B cell (primary cell): ENCODE results near the gene AOAH. TPM values are rescaled to one million over a fixed set of nuclear protein-coding genes. Genes with fewer than 3 reads are reported as not detected.

ENCODE experiments used
- ATAC-seq: fragments of 200-7000 bp; cut with Tn5 transposase; one replicate; pipeline ENCODE4 v1.10.0; 2021; ENCODE audit warnings: low read depth, mild to moderate bottlenecking, moderate number of reproducible peaks, moderate library complexity
- CTCF ChIA-PET: fragments of 350-600 bp; sonication (Branson Sonifier 250); formaldehyde crosslinking; loops from one replicate; lab custom pipeline; 2021; ENCODE audit warnings: antibody characterized with exemption, inconsistent platforms; lab: Charles Lee
- POLR2A ChIA-PET: fragments of 350-600 bp; sonication (Branson Sonifier 250); formaldehyde crosslinking; loops from one replicate; lab custom pipeline; 2021; ENCODE audit warnings: antibody characterized with exemption; lab: Charles Lee
- DNase-seq: peaks from one replicate; pipeline ENCODE4 v3.0.0; 2013
- H2AFZ ChIP-seq: 2 replicates; pipeline ENCODE4 v1.6.1; 2012; ENCODE audit warnings: mild to moderate bottlenecking, low read depth, low read length; ENCODE audit not compliant: insufficient read depth, poor library complexity, severe bottlenecking
- H3K27ac ChIP-seq, 2 donors: 1 replicate in 1 of 2; 2 replicates in 1 of 2; pipeline ENCODE4 v1.5.1; 2012 to 2013; ENCODE audit warnings: low read length in 2 of 2, mild to moderate bottlenecking in 2 of 2, moderate library complexity in 1 of 2
- H3K27me3 ChIP-seq, 4 experiments: fragments of 200-600 bp in 1 of 4; sonication (generic) in 1 of 4; replicated peaks in 1 of 4; 1 replicate in 2 of 4; 2 replicates in 2 of 4; pipeline versions ENCODE4 v1.6.1 to v1.7.0; 2013 to 2016; ENCODE audit warnings: low read length in 3 of 4, mild to moderate bottlenecking in 2 of 4, mixed read lengths in 1 of 4, moderate library complexity in 1 of 4; ENCODE audit not compliant: insufficient read depth in 4 of 4, control insufficient read depth in 3 of 4; ENCODE audit errors: control extremely low read depth in 1 of 4
- H3K36me3 ChIP-seq, 2 experiments: replicated peaks in 1 of 2; 1 replicate in 1 of 2; 2 replicates in 1 of 2; pipeline versions ENCODE4 v1.6.1 to v1.7.1; 2013; ENCODE audit warnings: low read length in 1 of 2; ENCODE audit not compliant: insufficient read depth in 2 of 2, control insufficient read depth in 1 of 2; ENCODE audit errors: control extremely low read depth in 1 of 2, extremely low read depth in 1 of 2
- H3K4me1 ChIP-seq, 2 donors: fragments of 200-600 bp in 1 of 2; sonication (generic) in 1 of 2; 1 replicate in 1 of 2; 2 replicates in 1 of 2; pipeline versions ENCODE4 v1.5.1 to v1.6.1; 2013 to 2017; ENCODE audit warnings: low read length in 2 of 2; ENCODE audit not compliant: control insufficient read depth in 2 of 2, insufficient read depth in 2 of 2
- H3K4me2 ChIP-seq: replicated peaks from 2 replicates; pipeline ENCODE3; 2012; ENCODE audit warnings: mild to moderate bottlenecking, low read depth, low read length; ENCODE audit not compliant: poor library complexity, severe bottlenecking
- H3K4me3 ChIP-seq, 5 experiments: fragments of 200-600 bp in 1 of 5; sonication (generic) in 1 of 5; 1 replicate in 3 of 5; 2 replicates in 2 of 5; pipeline versions ENCODE4 v1.5.1 to v1.7.0; 2011 to 2016; ENCODE audit warnings: low read length in 4 of 5, mild to moderate bottlenecking in 4 of 5, low read depth in 2 of 5, control low read depth in 1 of 5, moderate library complexity in 1 of 5; ENCODE audit not compliant: insufficient read depth in 1 of 5; ENCODE audit errors: control extremely low read depth in 1 of 5, extremely low read depth in 1 of 5
- H3K79me2 ChIP-seq: fragments of 200-600 bp; sonication (generic); one replicate; pipeline ENCODE4 v1.6.0; 2016; ENCODE audit warnings: low read length; ENCODE audit not compliant: control insufficient read depth, insufficient read depth
- H3K9ac ChIP-seq: fragments of 200-600 bp; sonication (generic); 2 replicates; pipeline ENCODE4 v1.6.1; 2017; ENCODE audit warnings: mild to moderate bottlenecking, low read length, moderate library complexity
- H3K9me3 ChIP-seq, 3 donors: one replicate each; pipeline versions ENCODE4 v1.6.1 to v1.7.1; 2013; ENCODE audit warnings: low read length in 2 of 3; ENCODE audit not compliant: control insufficient read depth in 2 of 3, insufficient read depth in 1 of 3; ENCODE audit errors: control extremely low read depth in 1 of 3
- H4K20me1 ChIP-seq: 2 replicates; pipeline ENCODE4 v1.6.0; 2012; ENCODE audit warnings: mild to moderate bottlenecking, low read length; ENCODE audit not compliant: insufficient read depth, control insufficient read depth, poor library complexity, severe bottlenecking
- H3K27ac Mint-ChIP-seq: one replicate; pipeline ENCODE4 v1.8.0; 2021; ENCODE audit warnings: mixed read lengths
- H3K27me3 Mint-ChIP-seq: one replicate; pipeline ENCODE4 v1.8.0; 2021; ENCODE audit warnings: mixed read lengths
- H3K4me1 Mint-ChIP-seq: one replicate; pipeline ENCODE4 v1.8.0; 2021; ENCODE audit warnings: mixed read lengths
- H3K4me3 Mint-ChIP-seq: one replicate; pipeline ENCODE4 v1.8.0; 2021; ENCODE audit warnings: mixed read lengths
- H3K9me3 Mint-ChIP-seq: one replicate; pipeline ENCODE4 v1.8.0; 2022; ENCODE audit warnings: mixed read lengths; ENCODE audit not compliant: insufficient read depth
- CTCF ChIP-seq: fragments of 200-600 bp; IDR thresholded peaks from one replicate; pipeline ENCODE4 v1.8.0; 2022; ENCODE audit warnings: antibody characterized with exemption, mild to moderate bottlenecking
- EZH2 ChIP-seq: IDR thresholded peaks from 2 replicates; pipeline ENCODE4 v1.6.1; 2012; ENCODE audit warnings: borderline replicate concordance, low read depth, mild to moderate bottlenecking, moderate library complexity, low read length; ENCODE audit not compliant: insufficient read depth, poor library complexity, severe bottlenecking
- WGBS: methylation state at CpG from one replicate; pipeline ENCODE4 v1.1.5; 2013; ENCODE audit warnings: missing lambda C conversion rate; ENCODE audit not compliant: insufficient coverage; 5-methylcytosine and 5-hydroxymethylcytosine counted together
- intact Hi-C: fragments of 100-400 bp; cut with micrococcal nuclease; formaldehyde crosslinking; loops from one replicate; pipeline ENCODE4 v1.10.0; 2022
- polyA plus RNA-seq: library from polyadenylated mRNA; depleted of rRNA; stranded (reverse); fragments of >200 nt; gene quantifications from 2 replicates; pipeline ENCODE4 v1.2.3, GENCODE V29; 2012
- total RNA-seq, 2 donors: library from RNA; stranded (reverse); fragments of 120-200 nt in 1 of 2; gene quantifications; 1 replicate in 1 of 2; 2 replicates in 1 of 2; pipeline versions ENCODE4 v1.2.3 to v1.2.4, GENCODE V29; 2013 to 2022

Gene AOAH
- total and polyA plus RNA-seq, 2 donors (not counting 1 experiment from before 2014, with no cell fraction given): 2.6 to 5.0 TPM

DNA sequence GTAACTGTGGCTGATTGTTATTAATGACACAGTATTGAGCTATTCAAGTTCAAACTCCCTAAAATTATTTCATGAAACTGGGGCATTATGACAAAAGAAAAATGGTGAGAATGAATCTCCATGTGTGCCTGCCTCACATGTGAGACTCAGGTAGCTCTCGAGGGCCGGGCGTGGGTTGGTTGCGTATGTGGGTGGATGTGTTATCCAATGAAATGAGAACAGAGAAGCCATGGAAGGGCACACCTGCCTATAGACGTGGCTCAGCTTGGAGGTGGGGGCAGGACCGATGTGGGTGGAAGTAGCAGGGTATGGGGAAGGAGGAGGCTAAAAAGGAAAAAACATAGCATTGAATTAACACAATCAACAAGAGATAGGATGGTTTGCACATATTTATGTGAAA is 96.5 kb downstream of the AOAH start:
- no peak overlapping the region for H3K9ac ChIP-seq
- H3K36me3 ChIP-seq: no peaks in the 10 kb centered on the region
- H3K27me3 ChIP-seq: no peaks in the 10 kb centered on the region
- TF ChIP-seq EZH2 (no peak), CTCF (no peak)
- DNase-seq: no peak
- ATAC-seq: no peak
- H3K27ac ChIP-seq: no peak overlapping the region
- Mint-ChIP-seq H3K9me3 (no peaks in the 10 kb centered on the region), H3K27ac (no peak overlapping the region), H3K27me3 (no peaks in the 10 kb centered on the region), H3K4me3 (no peak overlapping the region), H3K4me1 (peaks cover 27% of the 10 kb centered on the region)
- H3K4me3 ChIP-seq: no peak overlapping the region
- H3K79me2 ChIP-seq: no peaks in the 10 kb centered on the region
- no peak overlapping the region for H3K4me2 ChIP-seq
- intact Hi-C loops: no loop called here
- ChIA-PET POLR2A (interaction anchor here (0.6 to 0.7 kb wide), 2 partner anchors 209 to 1556 kb away, joined by 3 read pairs; no protein-coding TSS in a partner anchor), CTCF (no interaction called here)
- peaks cover 21 to 26% of the 10 kb centered on the region in 2 donors for H3K4me1 ChIP-seq
- H4K20me1 ChIP-seq: no peaks in the 10 kb centered on the region
- no peak overlapping the region for H2AFZ ChIP-seq
- WGBS: 96% methylated on average over 5 of the region's 6 CpGs
- H3K9me3 ChIP-seq: no peaks in the 10 kb centered on the region

- H3K4me3 ChIP-seq: no peak overlapping the region
- H3K9ac ChIP-seq: no peak overlapping the region
- TF ChIP-seq EZH2 (no peak), CTCF (no peak)
- no peaks in the 10 kb centered on the region for H3K79me2 ChIP-seq
- ChIA-PET POLR2A (no interaction called here), CTCF (no interaction called here)
- H3K9me3 ChIP-seq: no peaks in the 10 kb centered on the region
- no peak overlapping the region for H3K27ac ChIP-seq
- no peak overlapping the region for H2AFZ ChIP-seq
- no peak overlapping the region for H3K4me2 ChIP-seq
- ATAC-seq: no peak
- H3K27ac Mint-ChIP-seq: no peak overlapping the region
- H3K4me1 ChIP-seq: peaks cover 32 to 36% of the 10 kb centered on the region in 2 donors
- H3K27me3 ChIP-seq: no peaks in the 10 kb centered on the region
- no peaks in the 10 kb centered on the region for H4K20me1 ChIP-seq
- no peaks in the 10 kb centered on the region for H3K9me3 Mint-ChIP-seq
- no peak for DNase-seq
- peaks cover 39% of the 10 kb centered on the region for H3K4me1 Mint-ChIP-seq
- intact Hi-C loops: no loop called here
- no peaks in the 10 kb centered on the region for H3K36me3 ChIP-seq
- no CpG with 5 or more reads among the region's 2 CpGs for WGBS
- H3K27me3 Mint-ChIP-seq: no peaks in the 10 kb centered on the region
- H3K4me3 Mint-ChIP-seq: no peak overlapping the region
Measured at GRCh38 chr7:36626111-36626510, 98.2 kb downstream of the AOAH start.
